ENCODE data around the gene F8A1. TPM values are rescaled to one million over a fixed set of nuclear protein-coding genes. Genes with fewer than 3 reads are reported as not detected.
A peak's percentile ranks its signal among the peaks of the same experiment; 100 is the strongest.
"Not testable (repeated sequence)": the region's sequence is repeated elsewhere in the genome, so short reads cannot be mapped to it uniquely, and the experiment has no call there.

Gene F8A1
- 13.6 and 16.8 TPM in 2 replicates for total RNA-seq (2014; rRNA removed)
- Bru-seq, nascent RNA, result percentile 63 among the genes with signal in this experiment
- percentile 93 among the genes with signal in this experiment for BruChase-seq, experiment 1, labeled RNA remaining after a 6-hour chase
- BruChase-seq, experiment 2, labeled RNA remaining after a 2-hour chase, result percentile 84 among the genes with signal in this experiment
- long read RNA-seq, transcript F8A1-201 (1 exons, 1,713 nt), result major isoform, 428 of 430 reads
- long read RNA-seq, partial matches to known transcripts, result 0 of 430 reads
- long read RNA-seq, other reads (novel, unspliced or antisense), result 2 of 430 reads

DNA sequence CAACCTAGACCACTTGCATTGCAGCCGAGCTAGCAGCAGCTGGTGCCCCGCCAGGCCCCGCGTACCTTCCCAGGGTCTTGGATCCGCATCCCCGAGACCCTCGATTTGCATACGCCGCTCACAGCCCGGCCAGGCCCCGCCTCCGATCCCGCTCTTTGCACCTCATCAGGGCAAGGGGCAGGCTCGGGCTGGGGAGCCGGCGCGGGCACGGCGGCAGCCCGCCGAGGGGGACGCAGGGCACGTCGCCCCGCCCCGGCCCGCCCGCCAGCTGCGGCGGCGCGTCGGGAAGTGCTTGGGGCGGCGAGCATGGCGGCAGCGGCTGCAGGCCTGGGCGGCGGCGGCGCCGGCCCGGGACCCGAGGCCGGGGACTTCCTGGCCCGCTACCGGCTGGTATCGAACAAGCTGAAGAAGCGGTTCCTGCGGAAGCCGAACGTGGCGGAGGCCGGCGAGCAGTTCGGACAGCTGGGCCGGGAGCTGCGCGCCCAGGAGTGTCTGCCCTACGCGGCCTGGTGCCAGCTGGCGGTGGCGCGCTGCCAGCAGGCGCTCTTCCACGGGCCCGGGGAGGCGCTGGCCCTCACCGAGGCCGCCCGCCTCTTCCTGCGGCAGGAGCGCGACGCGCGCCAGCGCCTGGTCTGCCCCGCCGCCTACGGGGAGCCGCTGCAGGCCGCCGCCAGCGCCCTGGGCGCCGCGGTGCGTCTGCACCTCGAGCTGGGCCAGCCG lies at the start of gene F8A1:
Gene F8A1 (plus strand): TSS at position 287 of the 720 bp plus-strand sequence. CDS start 20 bp downstream, at position 307.
- peak; percentile 70 for ATAC-seq
- H3K27me3 ChIP-seq (ENCODE audit: low read length); H3K4me1 ChIP-seq (ENCODE audit: insufficient read depth, low read length); DNase-seq; H2AFZ ChIP-seq (ENCODE audit: low read length); POLR2A ChIA-PET (ENCODE audit: unreplicated experiment); H3K36me3 ChIP-seq (ENCODE audit: low read depth, low read length); H4K20me1 ChIP-seq (ENCODE audit: low read length); H3K9me3 ChIP-seq (ENCODE audit: low read length); BruUV-seq (replicated peaks); H3F3A ChIP-seq (ENCODE audit: low read length, unreplicated experiment); H3K9me2 ChIP-seq (replicated peaks; ENCODE audit: low read length); H3K79me2 ChIP-seq (ENCODE audit: low read length); H3K27ac ChIP-seq (ENCODE audit: low read length); intact Hi-C loops (cut with micrococcal nuclease); CTCF ChIA-PET; H3K9ac ChIP-seq (ENCODE audit: low read length): not testable (repeated sequence)
- peak within 1 kb of the TSS; percentile 58; the same call in 1 of the 2 replicates for H3K4me3 ChIP-seq (ENCODE audit: low read length)
- peak within 1 kb of the TSS; percentile 81; the same call in 1 of the 2 replicates for H3K4me2 ChIP-seq (ENCODE audit: low read length)

DNA sequence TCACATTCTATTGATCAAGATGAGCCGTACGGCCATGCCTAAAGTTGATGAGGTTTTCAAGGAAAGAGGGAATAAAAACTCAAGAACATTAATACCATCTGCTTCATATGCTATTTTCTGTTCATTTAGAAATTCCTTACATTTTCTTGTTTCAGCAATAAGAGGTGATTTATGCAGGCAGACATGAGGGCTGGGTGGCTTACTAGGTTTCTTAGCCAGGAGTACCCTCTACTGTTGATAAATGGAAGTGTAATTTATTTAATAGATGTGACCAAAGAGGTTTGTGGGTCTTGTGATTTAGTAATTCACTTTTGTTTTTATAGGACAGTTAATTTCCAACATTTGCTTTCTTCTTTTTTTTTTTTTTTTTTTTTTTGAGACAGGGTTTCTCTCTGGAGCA lies 45.3 kb upstream of the F8A1 start:
- no peaks in the 10 kb centered on the region for H3K9me2 ChIP-seq (replicated peaks; ENCODE audit: low read length)
- TF ChIP-seq, protein P1, sequence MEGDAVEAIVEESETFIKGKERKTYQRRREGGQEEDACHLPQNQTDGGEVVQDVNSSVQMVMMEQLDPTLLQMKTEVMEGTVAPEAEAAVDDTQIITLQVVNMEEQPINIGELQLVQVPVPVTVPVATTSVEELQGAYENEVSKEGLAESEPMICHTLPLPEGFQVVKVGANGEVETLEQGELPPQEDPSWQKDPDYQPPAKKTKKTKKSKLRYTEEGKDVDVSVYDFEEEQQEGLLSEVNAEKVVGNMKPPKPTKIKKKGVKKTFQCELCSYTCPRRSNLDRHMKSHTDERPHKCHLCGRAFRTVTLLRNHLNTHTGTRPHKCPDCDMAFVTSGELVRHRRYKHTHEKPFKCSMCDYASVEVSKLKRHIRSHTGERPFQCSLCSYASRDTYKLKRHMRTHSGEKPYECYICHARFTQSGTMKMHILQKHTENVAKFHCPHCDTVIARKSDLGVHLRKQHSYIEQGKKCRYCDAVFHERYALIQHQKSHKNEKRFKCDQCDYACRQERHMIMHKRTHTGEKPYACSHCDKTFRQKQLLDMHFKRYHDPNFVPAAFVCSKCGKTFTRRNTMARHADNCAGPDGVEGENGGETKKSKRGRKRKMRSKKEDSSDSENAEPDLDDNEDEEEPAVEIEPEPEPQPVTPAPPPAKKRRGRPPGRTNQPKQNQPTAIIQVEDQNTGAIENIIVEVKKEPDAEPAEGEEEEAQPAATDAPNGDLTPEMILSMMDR (conservative IDR thresholded peaks at IDR 0.05; ENCODE audit: low read depth, low read length), result peak; percentile 69
- TF ChIP-seq EZH2phosphoT487 (IDR thresholded peaks at IDR 0.05; ENCODE audit: borderline replicate concordance, low read length), result no peak
- ATAC-seq, result peak; percentile 60
- no peaks in the 10 kb centered on the region for H3K79me2 ChIP-seq (ENCODE audit: low read length)
- H4K20me1 ChIP-seq (ENCODE audit: low read length), result no peaks in the 10 kb centered on the region
- ChIA-PET CTCF (no interaction called here), POLR2A (ENCODE audit: unreplicated experiment) (no interaction called here)
- H3K36me3 ChIP-seq (ENCODE audit: low read depth, low read length), result no peaks in the 10 kb centered on the region
- no TSS peak for BruUV-seq (replicated peaks)
- H3K9me3 ChIP-seq (ENCODE audit: low read length), result no peaks in the 10 kb centered on the region
- no peak overlapping the region for H3K9ac ChIP-seq (ENCODE audit: low read length)
- no peak overlapping the region for H3K4me2 ChIP-seq (ENCODE audit: low read length)
- no peaks in the 10 kb centered on the region for H3F3A ChIP-seq (ENCODE audit: low read length, unreplicated experiment)
- intact Hi-C loops (cut with micrococcal nuclease), result loop anchor here (1.0 kb wide), 1 partner anchor 93 kb away; no protein-coding TSS in a partner anchor
- H3K27ac ChIP-seq (ENCODE audit: low read length), result no peak overlapping the region
- no peak overlapping the region for H3K4me3 ChIP-seq (ENCODE audit: low read length)
- DNase-seq, result peak; percentile 67
- no peaks in the 10 kb centered on the region for H3K27me3 ChIP-seq (ENCODE audit: low read length)
- no peak overlapping the region for H2AFZ ChIP-seq (ENCODE audit: low read length)
- no peaks in the 10 kb centered on the region for H3K4me1 ChIP-seq (ENCODE audit: insufficient read depth, low read length)

DNA sequence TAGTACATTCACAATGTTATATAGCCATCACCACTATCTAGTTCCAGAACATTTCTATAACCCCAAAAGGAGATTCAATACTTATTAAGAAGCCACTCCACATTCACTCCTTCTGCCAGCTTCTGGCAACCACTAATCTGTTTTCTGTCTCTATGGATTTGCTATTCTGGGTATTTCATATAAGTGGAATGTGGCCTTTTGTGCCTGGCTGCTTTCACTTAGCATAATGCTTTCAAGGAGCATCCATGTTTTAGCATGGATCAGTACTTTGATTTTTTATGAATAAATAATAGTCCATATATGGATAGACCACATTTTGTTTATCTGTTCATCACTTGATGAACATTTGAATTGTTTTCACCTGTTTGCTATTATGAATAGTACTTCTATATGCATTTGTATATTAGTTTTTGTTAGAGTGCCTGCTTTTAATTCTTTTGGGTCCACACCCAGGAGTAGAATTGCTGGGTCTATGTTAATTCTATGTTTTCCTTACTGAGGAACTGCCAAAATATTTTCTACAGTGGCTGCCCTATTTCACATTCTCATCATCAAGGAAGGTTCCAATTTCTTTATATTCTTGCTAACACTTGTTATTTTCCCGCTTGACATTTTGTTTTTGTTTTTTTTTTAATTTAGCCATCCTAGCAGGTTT lies 35.1 kb upstream of the F8A1 start:
- POLR2A ChIA-PET (ENCODE audit: unreplicated experiment), result no interaction called here

More for the DNA sequence above, 35.1 kb upstream of the F8A1 start:
- H2AFZ ChIP-seq (ENCODE audit: low read length), result no peak overlapping the region
- H3K9me2 ChIP-seq (replicated peaks; ENCODE audit: low read length), result no peaks in the 10 kb centered on the region
- no peaks in the 10 kb centered on the region for H3K79me2 ChIP-seq (ENCODE audit: low read length)
- no peaks in the 10 kb centered on the region for H3K4me1 ChIP-seq (ENCODE audit: insufficient read depth, low read length)
- intact Hi-C loops (cut with micrococcal nuclease), result no loop called here
- no peaks in the 10 kb centered on the region for H3K36me3 ChIP-seq (ENCODE audit: low read depth, low read length)
- DNase-seq, result no peak
- H3K4me3 ChIP-seq (ENCODE audit: low read length), result no peak overlapping the region
- H3K4me2 ChIP-seq (ENCODE audit: low read length), result no peak overlapping the region
- ATAC-seq, result no peak
- H3K9me3 ChIP-seq (ENCODE audit: low read length), result no peaks in the 10 kb centered on the region
- TF ChIP-seq, protein P1 (conservative IDR thresholded peaks at IDR 0.05; ENCODE audit: low read depth, low read length), result no peak
- no peak for TF ChIP-seq EZH2 (IDR thresholded peaks at IDR 0.05; ENCODE audit: low read length, unreplicated experiment)
- TF ChIP-seq EZH2phosphoT487 (IDR thresholded peaks at IDR 0.05; ENCODE audit: borderline replicate concordance, low read length), result no peak
- H4K20me1 ChIP-seq (ENCODE audit: low read length), result no peaks in the 10 kb centered on the region
- no peak overlapping the region for H3K9ac ChIP-seq (ENCODE audit: low read length)
- no TSS peak for BruUV-seq (replicated peaks)
- CTCF ChIA-PET, result no interaction called here
- H3F3A ChIP-seq (ENCODE audit: low read length, unreplicated experiment), result no peaks in the 10 kb centered on the region
- no peaks in the 10 kb centered on the region for H3K27me3 ChIP-seq (ENCODE audit: low read length)
- H3K27ac ChIP-seq (ENCODE audit: low read length), result no peak overlapping the region
